Lung microvascular endothelial cell (primary cell): Measurements from ENCODE around the gene NPPB. TPM values are rescaled to one million over a fixed set of nuclear protein-coding genes. Genes with fewer than 3 reads are reported as not detected.

Source experiments
- DNase-seq, 2 donors: peaks; one replicate each; pipeline versions ENCODE4 v3.0.0 to v3.0.0-alpha.2; 2010; ENCODE audit warnings: low read depth in 2 of 2
- total RNA-seq: library from RNA; depleted of rRNA; stranded (reverse); fragments of >200 nt; gene quantifications from 2 replicates; pipeline ENCODE4 v1.2.1, GENCODE V29; 2014

Gene NPPB
- total RNA-seq, 1 donor from 2014 or later = not detected

DNA sequence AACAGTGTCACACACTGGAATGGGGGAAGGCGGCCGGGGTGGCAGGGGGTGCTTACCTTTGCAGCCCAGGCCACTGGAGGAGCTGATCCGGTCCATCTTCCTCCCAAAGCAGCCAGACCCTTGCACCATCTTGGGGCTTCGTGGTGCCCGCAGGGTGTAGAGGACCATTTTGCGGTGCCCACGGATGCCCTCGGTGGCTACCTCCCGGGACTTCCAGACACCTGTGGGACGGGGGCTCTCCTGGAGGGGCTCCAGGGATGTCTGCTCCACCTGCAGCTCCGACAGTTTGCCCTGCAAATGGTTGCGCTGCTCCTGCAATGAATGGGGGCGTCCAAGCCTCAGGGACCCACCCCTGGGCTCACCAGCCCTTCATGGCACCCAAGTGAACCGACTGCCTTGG, 587 bp downstream of the NPPB start:
- DNase-seq = no peak

DNA sequence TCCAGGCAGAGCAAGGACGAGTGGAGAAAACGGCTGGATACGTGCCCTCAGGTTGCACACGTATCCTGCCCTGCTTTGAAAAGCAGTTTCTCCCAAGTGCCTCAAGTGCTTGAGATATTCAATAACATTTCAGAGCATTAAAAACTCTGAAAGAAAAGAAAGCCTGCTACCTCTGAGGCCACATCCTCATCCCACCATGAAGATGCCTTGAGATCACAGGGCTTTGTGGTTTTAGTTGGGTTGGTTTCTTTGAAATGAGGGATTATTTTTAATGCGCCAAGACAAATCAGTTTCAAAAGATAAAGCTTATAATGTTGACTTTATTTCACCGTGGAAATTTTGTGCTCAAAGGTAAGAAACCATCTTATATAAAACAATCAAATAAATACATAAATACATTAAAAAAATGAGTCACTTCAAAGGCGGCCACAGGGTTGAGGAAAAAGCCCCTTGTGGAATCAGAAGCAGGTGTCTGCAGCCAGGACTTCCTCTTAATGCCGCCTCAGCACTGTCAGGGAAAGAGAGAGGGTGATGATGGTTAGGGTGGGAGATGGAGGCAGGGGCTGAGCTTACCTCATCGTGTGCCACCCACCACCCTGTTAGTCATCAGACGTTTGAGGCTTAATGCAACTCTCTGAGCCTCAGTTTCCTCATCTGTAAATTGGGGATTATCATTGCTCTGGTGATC, 1.4 kb downstream of the NPPB start:
- DNase-seq = no peak

DNA sequence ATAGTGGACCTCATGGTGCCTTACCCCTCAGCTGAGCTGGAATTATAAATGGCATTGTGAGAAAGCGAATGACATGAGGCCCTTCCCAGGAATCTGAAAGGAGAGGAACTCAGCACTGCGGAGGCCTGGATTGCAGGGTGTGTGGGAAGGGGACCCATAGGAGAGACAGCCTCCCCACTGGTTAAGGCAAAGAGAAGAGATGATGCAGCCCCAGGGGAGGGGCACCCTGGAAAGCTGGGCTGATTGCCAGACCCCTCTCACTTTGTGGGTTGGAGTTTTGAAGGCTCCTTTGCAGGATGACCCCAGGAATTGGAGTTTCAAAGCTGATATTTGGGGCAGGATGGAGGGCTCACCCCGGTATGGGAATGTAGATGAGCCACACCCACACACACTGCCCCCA, 2.0 kb downstream of the NPPB start:
- DNase-seq = no peak

DNA sequence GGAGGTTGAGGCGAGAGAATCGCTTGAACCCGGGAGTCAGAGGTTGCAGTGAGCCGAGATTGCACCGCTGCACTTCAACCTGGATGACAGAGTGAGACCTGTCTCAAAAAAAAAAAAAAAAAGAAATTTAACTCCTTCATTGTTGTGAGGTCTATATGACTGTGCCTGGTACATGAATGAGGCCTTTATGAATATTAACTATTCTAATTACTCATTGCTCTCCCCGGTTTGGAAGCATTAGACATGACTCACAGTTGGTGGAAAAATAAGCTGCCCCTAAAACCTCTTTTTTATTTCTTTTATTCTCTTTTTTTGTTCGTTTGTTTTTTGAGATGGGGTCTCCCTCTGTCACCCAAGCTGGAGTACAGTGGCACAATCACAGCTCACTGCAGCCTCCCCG, 3.3 kb downstream of the NPPB start:
- DNase-seq = no peak

DNA sequence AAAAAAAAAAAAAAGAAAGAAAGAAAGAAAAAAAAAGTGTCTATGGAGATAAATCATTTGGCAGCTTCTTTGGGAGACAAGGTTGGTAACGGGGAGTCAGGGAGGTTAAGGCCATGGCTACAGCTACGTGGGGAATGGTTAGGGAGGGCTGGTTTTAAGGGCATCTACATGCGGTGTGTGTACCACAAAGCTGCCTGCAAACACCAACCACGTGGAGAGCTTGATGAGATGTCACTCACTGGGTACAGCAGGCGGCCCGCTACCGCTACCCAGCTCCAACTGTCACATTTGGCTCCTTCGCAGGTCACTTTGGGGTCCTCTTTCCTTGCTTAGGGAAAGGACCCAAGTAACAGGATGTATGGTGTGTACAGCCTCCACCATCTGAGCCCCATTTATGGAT, 4.2 kb downstream of the NPPB start:
- DNase-seq = no peak

DNA sequence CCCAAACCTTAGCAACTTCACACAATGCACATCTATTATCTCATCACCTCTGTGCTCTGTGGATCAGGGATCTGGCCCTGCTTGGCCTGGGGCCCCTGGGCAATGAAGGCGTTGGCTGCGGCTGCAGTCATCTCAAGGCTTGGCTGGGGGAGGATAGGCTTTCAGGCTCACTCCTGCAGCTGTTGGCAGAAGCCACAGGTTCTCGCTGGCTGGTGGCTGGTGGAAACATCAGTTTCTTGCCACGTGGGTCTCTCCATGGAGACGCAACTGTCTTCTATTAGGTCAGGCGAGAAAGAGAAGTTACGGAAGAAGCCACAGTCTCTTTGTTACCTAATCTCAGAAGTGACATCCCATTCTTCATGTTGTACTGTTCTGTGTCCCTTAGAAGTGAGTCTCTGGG, 7.6 kb downstream of the NPPB start:
- no peak for DNase-seq

DNA sequence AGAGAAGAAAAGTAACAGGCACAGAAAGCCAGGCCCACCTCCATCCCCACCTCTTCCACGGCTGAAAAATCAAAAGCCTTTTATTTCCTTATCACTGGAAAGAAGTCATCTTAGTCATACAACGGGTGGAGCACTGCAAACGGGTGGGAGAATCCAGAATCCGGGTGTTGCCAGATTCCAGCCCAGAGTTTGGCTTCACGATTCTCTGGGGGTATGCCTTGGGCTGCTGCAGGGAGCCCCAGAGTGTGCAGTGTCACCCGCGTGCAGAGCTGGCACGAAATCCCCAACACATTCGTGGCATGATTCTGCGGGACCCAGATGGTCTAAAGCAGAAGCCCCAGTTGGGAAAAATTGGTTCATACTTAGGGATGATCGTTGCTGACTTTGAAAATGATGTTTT, 8.6 kb downstream of the NPPB start:
- DNase-seq = no peak

DNA sequence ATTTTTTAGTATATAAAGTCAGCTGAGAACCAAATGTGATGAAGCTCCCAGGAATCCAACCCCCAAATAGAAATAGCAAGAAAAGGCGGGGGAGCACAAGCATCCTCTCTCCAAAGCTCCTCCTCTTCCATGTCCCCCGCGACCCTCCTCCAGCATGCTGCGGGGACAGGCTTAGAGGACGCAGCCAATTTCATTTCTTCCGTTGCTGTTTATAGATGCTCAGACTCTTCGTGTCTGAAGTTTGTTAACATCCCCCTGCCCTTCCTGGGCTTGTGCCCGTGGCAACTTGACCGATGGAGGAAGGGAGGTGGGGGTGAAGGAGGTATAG, 10.4 kb downstream of the NPPB start:
- DNase-seq = no peak

DNA sequence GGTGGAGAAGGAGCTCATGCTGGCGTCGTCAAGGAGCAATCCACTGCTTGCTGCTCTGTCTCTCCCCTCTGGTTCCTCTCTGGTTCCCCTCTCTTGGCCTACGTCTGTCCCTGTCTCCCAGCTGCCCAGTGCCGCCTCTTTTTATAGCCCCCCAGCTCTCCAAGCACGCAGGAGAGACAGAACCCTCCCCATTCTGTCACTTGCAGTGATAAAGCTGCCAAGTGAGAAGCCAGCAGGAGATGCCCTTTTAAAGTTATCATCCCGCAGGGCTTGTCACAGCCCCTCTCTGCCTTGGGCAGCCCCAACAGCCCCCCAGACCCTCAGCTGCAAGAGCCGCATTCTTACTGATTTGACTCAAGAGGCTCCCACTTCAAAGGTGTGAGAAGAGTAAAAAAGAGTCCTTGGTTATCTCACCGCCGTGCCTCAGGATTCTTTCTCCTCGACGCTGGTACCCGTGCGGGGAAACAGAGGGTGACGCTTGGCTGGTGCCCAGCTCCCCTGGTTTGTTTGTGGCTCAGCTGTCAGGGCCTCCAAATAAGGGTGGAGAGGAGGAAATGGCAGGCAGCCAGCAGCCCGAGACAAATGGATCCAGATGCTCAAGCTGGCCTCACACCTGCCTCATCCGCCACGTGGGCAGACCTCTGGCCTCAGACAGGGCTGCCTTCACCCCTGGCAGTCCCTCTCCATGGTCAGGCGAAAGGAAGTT, 10.9 kb downstream of the NPPB start, which contains the start of gene NPPA:
Gene NPPA (minus strand): TSS at position 117 of the 706 bp plus-strand sequence. CDS start 99 bp downstream, at position 18.
- DNase-seq = no peak

DNA sequence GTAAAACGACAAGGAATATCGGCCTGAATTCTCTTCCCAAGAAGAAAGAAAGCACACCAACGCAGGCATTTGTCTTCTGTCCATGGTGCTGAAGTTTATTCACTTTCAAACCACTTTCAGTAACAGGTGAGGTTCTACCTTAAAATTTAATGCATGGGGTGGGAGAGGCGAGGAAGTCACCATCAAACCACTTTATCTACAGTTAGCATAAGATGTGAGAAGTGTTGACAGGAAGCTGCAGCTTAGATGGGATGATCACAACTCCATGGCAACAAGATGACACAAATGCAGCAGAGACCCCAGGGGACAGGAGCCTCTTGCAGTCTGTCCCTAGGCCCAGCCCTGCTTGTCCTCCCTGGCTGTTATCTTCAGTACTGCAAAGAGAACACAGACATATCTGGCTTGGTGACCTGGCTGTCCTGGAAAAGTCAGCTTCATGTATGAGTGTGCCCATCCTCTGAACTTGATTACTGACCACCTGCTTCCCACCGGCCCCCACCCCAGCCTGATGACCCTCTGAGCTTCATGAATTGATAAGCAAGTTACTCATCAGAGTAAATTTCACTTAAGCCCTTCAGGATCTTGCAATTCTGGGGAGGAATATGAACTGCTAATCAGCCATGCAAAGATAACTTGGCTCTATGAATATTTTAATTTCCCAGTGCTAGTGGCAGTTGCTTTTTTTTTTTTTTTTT, 13.0 kb downstream of the NPPB start:
- DNase-seq = peak; percentile 38 to 56

DNA sequence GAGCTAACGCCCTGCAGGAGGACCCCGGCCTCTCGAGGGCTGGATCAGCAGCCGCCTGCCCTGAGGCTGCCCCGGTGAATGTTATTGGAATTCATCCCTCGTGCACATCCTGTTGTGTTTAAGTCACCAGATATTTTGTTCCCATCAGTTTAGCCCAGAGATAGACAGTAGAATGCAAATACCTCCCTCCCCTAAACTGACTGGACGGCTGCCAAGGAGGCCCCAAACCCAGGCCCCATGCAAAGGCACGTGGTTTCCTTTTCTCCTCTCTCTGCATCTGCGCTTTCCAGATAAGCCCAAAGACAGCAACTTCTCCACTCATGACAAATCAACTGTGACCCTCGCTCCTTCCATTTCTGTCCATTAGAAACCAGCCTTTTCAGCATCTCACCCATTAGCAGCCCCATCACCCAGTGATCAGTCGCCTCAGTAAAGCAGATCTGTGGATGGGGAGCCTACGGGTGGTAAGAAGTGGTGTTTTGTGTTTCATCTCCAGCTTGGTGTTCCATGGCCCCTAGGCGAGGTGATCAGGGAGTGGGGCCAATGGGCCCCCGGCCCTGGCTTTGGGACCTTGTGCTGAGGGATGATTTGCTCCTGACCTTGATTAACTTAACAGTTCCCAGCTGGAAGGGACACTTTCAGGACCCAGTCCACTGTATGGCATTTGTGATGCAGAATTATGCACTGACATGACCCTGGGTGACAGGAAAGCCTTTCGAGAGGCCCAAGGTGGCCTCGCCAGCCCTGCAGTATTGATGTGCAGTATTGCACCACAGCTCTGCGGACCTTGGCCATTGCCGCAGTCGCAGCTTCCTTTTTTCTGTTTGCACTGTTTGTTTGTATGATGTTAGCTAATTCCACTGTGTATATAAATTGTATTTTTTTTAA, 16.3 kb downstream of the NPPB start:
- DNase-seq = peak; percentile 46 to 99

DNA sequence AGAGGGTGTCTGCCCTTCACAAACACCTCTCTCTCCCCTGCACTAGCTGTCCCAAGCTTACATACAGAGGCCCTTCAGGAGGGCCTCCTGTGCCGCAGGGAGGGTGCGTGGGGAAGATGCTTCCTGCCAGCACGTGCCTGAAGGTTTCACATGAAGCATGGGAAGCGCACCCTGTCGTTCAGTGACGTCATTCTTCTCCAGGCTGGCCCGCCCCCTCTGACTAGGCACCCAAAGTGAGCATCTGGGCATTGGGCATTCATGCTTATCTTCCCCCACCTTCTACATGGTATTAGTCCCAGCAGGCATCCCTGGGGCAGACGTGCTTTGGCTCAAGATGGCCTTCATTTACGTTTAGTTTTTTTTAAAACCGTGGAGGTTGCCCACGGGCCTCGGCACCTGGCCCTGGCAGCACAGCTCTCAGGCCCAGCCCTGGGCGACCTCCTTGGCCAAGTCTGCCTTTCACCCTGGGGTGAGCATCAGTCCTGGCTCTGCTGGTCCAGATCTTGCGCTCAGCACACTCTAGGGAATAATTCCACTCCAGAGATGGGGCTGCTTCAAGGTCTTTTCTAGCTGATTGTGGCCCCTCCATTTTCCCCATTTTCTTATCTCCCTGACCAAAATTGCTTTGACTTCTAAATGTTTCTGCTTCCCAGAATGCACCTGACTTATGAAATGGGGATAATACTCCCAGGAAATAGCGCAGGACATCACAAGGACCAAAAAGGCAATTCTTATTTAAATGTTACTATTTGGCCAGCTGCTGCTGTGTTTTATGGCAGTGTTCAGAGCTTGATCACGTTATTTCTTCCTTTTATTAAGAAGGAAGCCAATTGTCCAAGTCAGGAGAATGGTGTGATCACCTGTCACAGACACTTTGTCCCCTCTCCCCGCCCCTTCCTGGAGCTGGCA, 17.2 kb downstream of the NPPB start:
- peak in 1 of 2 donors; percentile 68 for DNase-seq

DNA sequence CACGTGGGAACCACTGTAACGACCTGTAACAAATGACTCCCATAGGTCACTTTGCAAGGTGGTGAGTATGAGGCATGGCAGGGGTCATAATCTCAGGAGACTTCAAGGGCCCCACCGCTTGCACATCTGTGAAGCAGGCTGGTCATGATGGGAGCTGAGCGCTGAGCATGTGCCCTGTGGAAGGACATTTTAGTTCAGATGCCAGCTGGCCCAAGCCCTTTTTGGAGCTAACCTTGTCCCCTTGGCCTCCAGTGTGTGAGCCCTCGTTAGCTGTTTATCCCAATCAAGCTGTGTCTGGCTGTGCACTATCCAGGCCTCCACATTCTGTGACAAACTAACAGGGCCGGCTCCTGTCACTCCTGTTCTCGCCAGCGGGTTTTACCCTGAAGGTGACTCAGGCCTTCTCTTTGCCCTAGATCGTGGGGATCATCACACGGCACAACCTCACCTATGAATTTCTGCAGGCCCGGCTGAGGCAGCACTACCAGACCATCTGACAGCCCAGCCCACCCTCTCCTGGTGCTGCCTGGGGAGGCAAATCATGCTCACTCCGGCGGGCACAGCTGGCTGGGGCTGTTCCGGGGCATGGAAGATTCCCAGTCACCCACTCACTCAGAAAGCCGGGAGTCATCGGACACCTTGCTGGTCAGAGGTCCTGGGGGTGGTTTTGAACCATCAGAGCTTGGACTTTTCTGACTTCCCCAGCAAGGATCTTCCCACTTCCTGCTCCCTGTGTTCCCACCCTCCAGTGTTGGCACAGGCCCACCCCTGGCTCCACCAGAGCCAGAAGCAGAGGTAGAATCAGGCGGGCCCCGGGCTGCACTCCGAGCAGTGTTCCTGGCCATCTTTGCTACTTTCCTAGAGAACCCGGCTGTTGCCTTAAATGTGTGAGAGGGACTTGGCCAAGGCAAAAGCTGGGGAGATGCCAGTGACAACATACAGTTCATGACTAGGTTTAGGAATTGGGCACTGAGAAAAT, 18.7 kb downstream of the NPPB start:
- peak in 1 of 2 donors; percentile 60 for DNase-seq

DNA sequence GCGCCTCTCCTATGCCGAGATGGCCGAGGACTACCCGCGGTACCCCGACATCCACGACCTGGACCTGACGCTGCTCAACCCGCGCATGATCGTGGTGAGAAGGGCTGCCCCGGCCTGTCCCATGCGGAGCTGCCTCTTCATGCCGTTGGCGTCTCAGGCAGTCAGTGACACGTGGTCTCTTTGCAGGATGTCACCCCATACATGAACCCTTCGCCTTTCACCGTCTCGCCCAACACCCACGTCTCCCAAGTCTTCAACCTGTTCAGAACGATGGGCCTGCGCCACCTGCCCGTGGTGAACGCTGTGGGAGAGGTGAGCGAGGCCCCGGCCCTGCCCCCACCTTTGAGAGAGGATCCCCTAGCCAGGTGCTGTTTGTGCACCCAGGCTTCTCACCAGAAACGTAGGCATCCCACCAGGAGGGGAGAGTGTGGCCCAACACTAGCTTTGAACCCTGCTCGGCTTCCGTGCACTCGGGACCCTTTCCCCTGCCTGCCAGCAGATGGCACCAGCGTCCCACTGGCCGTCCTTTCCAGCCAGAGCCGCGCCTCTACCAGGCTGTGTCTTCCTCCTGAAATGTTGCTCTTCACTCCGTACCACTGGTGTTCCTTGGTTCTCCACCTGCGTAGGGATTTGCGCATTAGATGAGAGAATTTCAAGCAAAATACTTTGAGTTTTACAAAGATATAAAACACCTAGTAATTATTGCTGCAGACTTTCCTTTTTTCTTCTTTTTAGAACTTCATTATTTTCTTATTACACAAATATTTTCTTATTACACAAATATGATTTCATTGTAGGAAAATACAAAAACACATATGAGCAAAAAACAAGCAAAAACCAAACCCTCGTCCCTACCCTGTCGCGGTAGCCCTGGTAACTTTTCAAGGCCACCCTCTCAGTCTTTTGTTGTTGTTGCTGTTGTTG, 20.1 kb downstream of the NPPB start:
- peak; percentile 61 to 79 for DNase-seq

DNA sequence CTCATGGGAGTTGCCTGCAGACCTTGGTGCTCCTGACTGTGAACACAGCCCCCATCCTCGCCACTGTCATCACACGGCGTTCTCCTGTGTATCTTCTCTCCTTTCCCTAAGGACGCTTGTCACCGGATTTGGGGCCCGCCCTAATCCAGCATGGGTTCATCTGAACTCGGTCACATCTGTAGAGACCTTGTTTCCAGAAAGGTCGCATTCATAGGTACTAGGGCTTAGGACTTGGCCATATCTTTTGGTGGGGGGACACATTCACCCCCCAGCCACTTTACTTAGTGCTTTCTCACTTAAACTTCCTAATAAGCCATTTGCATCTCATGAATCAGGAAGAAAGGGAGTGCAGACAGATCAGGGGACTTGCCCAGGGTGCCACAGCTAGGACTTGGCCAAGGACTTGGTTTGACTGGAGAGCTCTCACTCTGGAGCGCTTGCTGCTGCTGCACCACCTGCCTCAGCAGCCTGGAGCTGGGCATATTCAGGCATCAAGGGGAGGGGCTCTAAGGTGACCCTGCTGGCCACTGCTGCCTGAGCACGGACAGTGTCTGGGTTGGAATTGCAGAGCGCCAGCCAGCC, 20.9 kb downstream of the NPPB start:
- DNase-seq = no peak

DNA sequence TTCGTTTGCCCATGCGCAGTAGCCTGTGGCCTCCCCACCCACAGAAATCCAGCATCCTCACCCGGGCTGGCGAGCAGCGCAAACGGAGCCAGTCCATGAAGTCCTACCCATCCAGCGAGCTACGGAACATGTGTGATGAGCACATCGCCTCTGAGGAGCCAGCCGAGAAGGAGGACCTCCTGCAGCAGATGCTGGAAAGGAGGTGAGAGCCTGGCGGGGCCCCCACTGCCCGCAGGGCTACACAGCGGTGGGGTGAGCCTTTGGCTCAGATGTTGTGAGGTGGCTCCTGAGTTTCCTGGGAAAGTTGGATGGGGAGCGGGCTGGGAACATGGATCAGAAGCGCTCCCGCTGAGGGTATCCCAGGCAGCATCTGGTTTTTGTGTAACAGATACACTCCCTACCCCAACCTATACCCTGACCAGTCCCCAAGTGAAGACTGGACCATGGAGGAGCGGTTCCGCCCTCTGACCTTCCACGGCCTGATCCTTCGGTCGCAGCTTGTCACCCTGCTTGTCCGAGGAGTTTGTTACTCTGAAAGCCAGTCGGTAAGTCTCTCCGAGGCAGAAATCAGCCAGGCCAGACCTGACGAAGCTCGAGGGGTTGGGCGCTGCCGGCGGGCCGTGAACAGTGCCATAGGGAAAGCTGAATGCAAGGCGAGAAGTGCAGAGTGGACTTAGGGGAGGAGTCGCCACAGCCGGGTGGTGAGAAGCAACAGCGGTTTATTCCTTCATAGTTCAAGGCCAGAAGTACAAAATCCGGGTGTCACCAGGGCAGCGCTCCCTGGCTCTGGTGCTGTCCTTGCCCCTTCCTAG, 21.6 kb downstream of the NPPB start:
- no peak for DNase-seq
